Body of pancreas (tissue), 4 donors: ENCODE results near the gene SLC1A7. TPM values are rescaled to one million over a fixed set of nuclear protein-coding genes. Genes with fewer than 3 reads are reported as not detected.
"Not testable (repeated sequence)": the region's sequence is repeated elsewhere in the genome, so short reads cannot be mapped to it uniquely, and the experiment has no call there.

Source experiments
- ATAC-seq: fragments of 150-250 bp; one replicate; pipeline ENCODE4 v1.9.1; 2016
- DNase-seq, 4 donors: peaks; one replicate each; pipeline ENCODE4 v3.0.0-alpha.2; 2019
- H3K27ac ChIP-seq, 4 donors: fragments of 200-600 bp; sonication (generic); 1 replicate in 3 of 4; 2 replicates in 1 of 4; pipeline versions ENCODE4 v1.5.1 to v1.6.1; 2016 to 2019; ENCODE audit warnings: mild to moderate bottlenecking in 1 of 4, mixed read lengths in 1 of 4, moderate library complexity in 1 of 4
- H3K27me3 ChIP-seq, 2 donors: fragments of 200-600 bp; sonication (generic); one replicate each; pipeline ENCODE4 v1.6.0; 2016; ENCODE audit warnings: mild to moderate bottlenecking in 1 of 2
- H3K36me3 ChIP-seq, 2 donors: fragments of 200-600 bp; sonication (generic); replicated peaks in 1 of 2; 2 replicates each; pipeline ENCODE4 v1.5.1; 2016; ENCODE audit warnings: low read depth in 2 of 2; ENCODE audit not compliant: insufficient read depth in 1 of 2
- H3K4me1 ChIP-seq: fragments of 200-600 bp; sonication (generic); one replicate; pipeline ENCODE4 v1.6.0; 2016
- H3K4me3 ChIP-seq, 2 donors: fragments of 200-600 bp; sonication (generic); 1 replicate in 1 of 2; 2 replicates in 1 of 2; pipeline ENCODE4 v1.5.1; 2016 to 2019
- H3K9me3 ChIP-seq, 3 donors: fragments of 200-600 bp; sonication (generic); 1 replicate in 2 of 3; 2 replicates in 1 of 3; pipeline ENCODE4 v1.5.1; 2016
- CTCF ChIP-seq, 7 experiments: fragments of 450-650 bp in 4 of 7; fragments of 200-600 bp in 3 of 7; sonication (generic) in 3 of 7; IDR thresholded peaks; one replicate each; pipeline ENCODE4 v1.5.1; 2016 to 2019; ENCODE audit warnings: antibody characterized with exemption in 7 of 7
- POLR2A ChIP-seq, 3 donors: fragments of 450-650 bp; IDR thresholded peaks; one replicate each; pipeline ENCODE4 v1.6.1; 2016; ENCODE audit warnings: antibody characterized with exemption in 3 of 3, mild to moderate bottlenecking in 2 of 3
- WGBS, 2 donors: methylation state at CpG; one replicate each; pipeline ENCODE4 v1.1.5; 2017; 5-methylcytosine and 5-hydroxymethylcytosine counted together
- intact Hi-C: fragments of 100-400 bp; cut with DNase I; formaldehyde crosslinking; loops from one replicate; pipeline ENCODE4 v1.15.1; 2023
- total RNA-seq, 2 donors: library from RNA; depleted of rRNA; stranded (reverse); fragments of >200 nt; gene quantifications; one replicate each; pipeline ENCODE4 v1.1.0, GENCODE V29; 2016

Gene SLC1A7
- total RNA-seq, 2 donors from 2014 or later, result not detected

DNA sequence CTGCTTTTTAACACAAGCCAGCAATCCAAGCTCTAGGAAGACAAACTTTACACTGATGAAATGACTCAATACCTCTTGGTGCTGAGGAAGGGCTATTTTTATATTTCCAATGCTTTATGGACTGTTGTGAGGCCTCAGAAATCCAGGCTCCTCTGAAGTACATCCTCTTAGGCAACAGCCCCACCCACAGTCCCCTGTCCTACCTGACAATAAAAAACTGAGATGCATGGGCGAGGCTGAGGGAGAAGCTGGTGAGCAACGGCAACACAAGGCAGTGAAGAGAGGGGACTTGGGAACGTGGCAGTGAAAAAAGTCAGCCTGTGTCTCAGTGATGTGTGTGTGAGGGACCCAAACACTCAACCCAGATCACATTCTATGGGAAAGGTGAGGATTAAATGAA, 44.1 kb upstream of the SLC1A7 start:
- Histone ChIP-seq H3K9me3 (no peaks in the 10 kb centered on the region), H3K4me3 (no peak overlapping the region), H3K27me3 (no peaks in the 10 kb centered on the region), H3K4me1 (peaks cover 18% of the 10 kb centered on the region), H3K36me3 (no peaks in the 10 kb centered on the region), H3K27ac (no peak overlapping the region)
- intact Hi-C loops, result loop anchor here (5.0 to 10.0 kb wide), 2 partner anchors 172 to 269 kb away; no protein-coding TSS in a partner anchor
- TF ChIP-seq POLR2A (IDR thresholded peaks at IDR 0.05) (no peak), CTCF (IDR thresholded peaks at IDR 0.05) (no peak)
- ATAC-seq, result no peak
- no peak for DNase-seq
- WGBS, 2 donors, result 57 to 67% methylated on average over 3 of the region's 3 CpGs

GRCh38 chr1:53185955-53186297, 43.5 kb upstream of the SLC1A7 start:
- H3K36me3 ChIP-seq, result not testable (repeated sequence)
- intact Hi-C loops, result loop anchor here (5.0 to 10.0 kb wide), 2 partner anchors 171 to 269 kb away; no protein-coding TSS in a partner anchor

GRCh38 chr1:53183095-53183990, 40.9 kb upstream of the SLC1A7 start:
- TF ChIP-seq CTCF (IDR thresholded peaks at IDR 0.05) (no peak), POLR2A (IDR thresholded peaks at IDR 0.05) (no peak)
- DNase-seq (peak in 3 of 4 donors; percentile 25 to 75 (median 71)), ATAC-seq (peak; percentile 51)
- Histone ChIP-seq H3K9me3 (no peaks in the 10 kb centered on the region), H3K4me3 (no peak overlapping the region), H3K4me1 (peaks cover 13% of the 10 kb centered on the region), H3K27me3 (no peaks in the 10 kb centered on the region), H3K36me3 (no peaks in the 10 kb centered on the region), H3K27ac (peak overlapping the region in 2 of 4 donors; percentile 19 to 50)
- WGBS, 2 donors, result 39 to 53% methylated on average over 6 of the region's 6 CpGs
- intact Hi-C loops, result loop anchor here (10.0 kb wide), 1 partner anchor 169 kb away; no protein-coding TSS in a partner anchor

More at GRCh38 chr1:53185955-53186297, 43.5 kb upstream of the SLC1A7 start:
- ATAC-seq, H3K27me3 ChIP-seq, DNase-seq, H3K4me3 ChIP-seq, H3K9me3 ChIP-seq, H3K27ac ChIP-seq: not testable (repeated sequence)
- TF ChIP-seq CTCF (IDR thresholded peaks at IDR 0.05), result peak in 1 of 7 experiments; percentile 3
- H3K4me1 ChIP-seq, result peaks cover 18% of the 10 kb centered on the region
- 61 to 67% methylated on average over 2 of the region's 2 CpGs for WGBS, 2 donors

GRCh38 chr1:53182716-53183094, 40.3 kb upstream of the SLC1A7 start:
- no peak for DNase-seq
- peak overlapping the region in 3 of 4 donors; percentile 20 to 50 (median 26) for H3K27ac ChIP-seq
- H3K27me3 ChIP-seq, result no peaks in the 10 kb centered on the region
- no peaks in the 10 kb centered on the region for H3K9me3 ChIP-seq
- intact Hi-C loops, result loop anchor here (10.0 kb wide), 1 partner anchor 168 kb away; no protein-coding TSS in a partner anchor
- H3K4me1 ChIP-seq, result peaks cover 13% of the 10 kb centered on the region
- no peaks in the 10 kb centered on the region for H3K36me3 ChIP-seq
- H3K4me3 ChIP-seq, result no peak overlapping the region
- no peak for ATAC-seq
- 57 to 69% methylated on average over 3 of the region's 3 CpGs for WGBS, 2 donors
- TF ChIP-seq CTCF (IDR thresholded peaks at IDR 0.05) (no peak), POLR2A (IDR thresholded peaks at IDR 0.05) (no peak)
